Erythroblast (primary cell): ENCODE data around the gene REEP3.

Source experiments
- DNase-seq, 2 experiments: peaks; one replicate each; lab custom pipeline; 2025; lab: John Stamatoyannopoulos, UW
- GATA1 ChIP-seq: IDR thresholded peaks from 2 replicates; pipeline ENCODE4 v1.6.1; 2011; ENCODE audit warnings: low read depth, mild to moderate bottlenecking, control low read depth, low read length, moderate library complexity
- POLR2A ChIP-seq: IDR thresholded peaks from 2 replicates; pipeline ENCODE4 v1.6.1; 2011; ENCODE audit warnings: mild to moderate bottlenecking, low read length

The REEP3 gene

DNA sequence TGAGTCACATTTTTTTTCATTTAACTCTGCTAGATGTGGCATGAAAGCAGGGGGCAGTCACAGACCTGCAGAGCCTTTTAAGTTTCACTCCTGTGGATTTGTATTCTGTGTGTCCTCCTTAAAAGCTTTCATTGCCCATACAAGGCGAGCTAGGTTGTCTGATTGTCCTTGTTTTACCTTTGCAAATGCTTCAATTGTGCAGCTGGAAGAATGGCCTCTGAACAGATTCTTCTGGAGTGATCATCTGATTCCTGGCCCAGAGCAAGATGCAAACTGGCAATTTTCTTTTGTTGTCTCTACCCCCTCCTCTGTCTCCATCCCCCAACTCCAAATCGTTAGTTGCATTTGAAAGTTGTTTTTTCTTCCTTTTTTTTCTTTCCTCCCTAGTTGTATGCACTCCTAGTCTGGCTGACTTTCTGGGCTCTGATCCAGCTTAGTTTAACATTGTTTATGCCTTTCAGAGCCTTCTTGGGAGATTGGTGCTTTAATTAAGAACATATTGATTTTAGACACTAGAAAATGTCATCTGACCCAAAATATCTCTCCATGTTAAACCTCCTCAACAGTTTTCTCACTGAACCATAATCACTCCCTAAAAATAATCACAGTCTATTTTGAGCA is 150.2 kb downstream of the REEP3 start:
- TF ChIP-seq GATA1 (no peak), POLR2A (no peak)
- no peak for DNase-seq

DNA sequence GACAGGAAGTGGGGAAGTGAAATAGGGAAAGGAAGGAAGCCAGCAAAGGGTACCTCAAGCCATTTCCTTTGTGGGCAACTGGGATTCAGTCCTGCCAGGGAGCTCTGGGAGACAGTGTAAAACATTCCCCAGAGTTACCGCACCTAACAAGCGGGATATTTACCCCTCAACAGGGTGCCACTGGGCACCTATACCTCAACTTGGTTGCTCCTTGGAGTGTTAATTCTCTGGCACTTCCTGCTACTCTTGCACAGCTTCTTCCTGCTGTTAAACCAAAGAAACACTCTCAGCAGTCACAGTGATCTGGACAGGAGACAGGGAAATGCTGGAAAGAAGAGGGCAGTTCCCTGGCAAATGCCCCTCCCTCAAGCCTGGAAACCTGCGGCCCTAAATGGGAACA is 151.3 kb downstream of the REEP3 start:
- no peak for DNase-seq
- no peak for TF ChIP-seq GATA1
- no peak for TF ChIP-seq POLR2A

DNA sequence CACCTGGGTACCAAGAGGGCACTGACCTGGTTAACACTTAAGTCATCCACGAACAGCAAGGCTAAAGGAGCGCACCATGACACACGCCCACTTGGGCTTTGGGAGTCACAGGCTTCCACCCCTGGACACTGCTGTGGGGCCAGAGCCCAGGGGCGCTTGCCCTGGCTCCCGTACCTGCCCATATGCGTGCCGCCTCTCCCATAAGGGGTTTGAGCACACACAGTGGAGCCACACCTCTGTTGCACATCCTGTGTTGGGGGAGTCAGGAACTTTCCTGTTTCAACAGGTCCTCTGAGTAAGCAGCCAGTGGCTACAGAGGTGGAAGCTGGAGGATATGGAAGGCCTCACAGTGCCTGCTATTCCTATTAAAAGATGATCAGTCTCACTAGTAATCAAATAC is 152.0 kb downstream of the REEP3 start:
- DNase-seq: no peak

DNA sequence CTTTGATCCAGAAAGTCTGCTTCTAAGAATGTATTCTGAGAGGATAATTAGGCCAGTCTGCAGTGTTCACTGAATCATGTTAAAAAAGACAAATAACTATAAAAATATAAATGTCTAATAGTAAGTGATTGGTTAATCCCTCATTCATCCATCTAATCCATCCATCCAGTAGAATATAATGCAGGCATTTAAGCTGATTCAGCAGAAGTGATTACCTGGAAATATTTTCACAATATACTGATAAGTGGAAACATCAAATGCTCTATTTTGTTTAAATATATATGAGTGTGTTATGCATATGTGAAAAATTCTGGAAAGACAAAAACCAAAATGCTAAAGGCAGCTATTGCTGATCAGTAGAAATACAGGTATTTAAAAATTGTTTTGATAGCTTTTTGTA is 152.6 kb downstream of the REEP3 start:
- TF ChIP-seq GATA1 (no peak), POLR2A (no peak)

More for the DNA sequence above, 152.0 kb downstream of the REEP3 start:
- TF ChIP-seq GATA1: no peak
- TF ChIP-seq POLR2A: no peak

More for the DNA sequence above, 152.6 kb downstream of the REEP3 start:
- DNase-seq: no peak
